ENCODE results near the gene IFI27.

Gene IFI27

GRCh38 chr14:94126800-94127199, 16.3 kb downstream of the IFI27 start:
- POLR2A ChIA-PET: no interaction called here
- CTCF ChIA-PET: no interaction called here
- TF ChIP-seq TARDBP (IDR thresholded peaks at IDR 0.05) (no peak), L3MBTL2 (conservative IDR thresholded peaks at IDR 0.05) (no peak)
- DNase-seq (ENCODE audit: extremely low spot score): no peak

GRCh38 chr14:94127330-94127729, 16.8 kb downstream of the IFI27 start:
- TF ChIP-seq SP1 (IDR thresholded peaks at IDR 0.05) (no peak), FOXA1 (IDR thresholded peaks at IDR 0.05) (no peak), TARDBP (IDR thresholded peaks at IDR 0.05) (no peak), CTBP1 (IDR thresholded peaks at IDR 0.05; ENCODE audit: borderline replicate concordance) (no peak), HDGF (IDR thresholded peaks at IDR 0.05; ENCODE audit: borderline replicate concordance) (no peak)
- ChIA-PET CTCF (interaction anchor here (0.8 to 1.1 kb wide), 2 partner anchors 15 to 53 kb away, joined by 3 read pairs; no protein-coding TSS in a partner anchor), POLR2A (no interaction called here)
- DNase-seq (ENCODE audit: extremely low spot score): no peak

GRCh38 chr14:94128216-94128839, 17.8 kb downstream of the IFI27 start:
- no peak for DNase-seq (ENCODE audit: extremely low spot score)
- ChIA-PET CTCF (interaction anchor here (0.6 to 1.1 kb wide), 7 partner anchors 8 to 92 kb away, joined by 3 to 5 read pairs (median 3); no protein-coding TSS in a partner anchor), POLR2A (interaction anchor here (0.9 to 1.7 kb wide), 3 partner anchors 17 to 49 kb away, joined by 3 to 9 read pairs (median 5); partner anchors contain the start of genes DDX24, IFI27 and IFI27L1)
- TF ChIP-seq L3MBTL2 (conservative IDR thresholded peaks at IDR 0.05) (no peak), LEF1 (IDR thresholded peaks at IDR 0.05; ENCODE audit: borderline replicate concordance) (no peak)

GRCh38 chr14:94129111-94129757, 18.7 kb downstream of the IFI27 start, which contains the start of gene IFI27L2:
IFI27L2 (minus strand) TSS chr14:94129604; CDS start chr14:94129564, 40 bp downstream.
- TF ChIP-seq ARNT (IDR thresholded peaks at IDR 0.05) (no peak), NFRKB (IDR thresholded peaks at IDR 0.05) (no peak), CTBP1 (IDR thresholded peaks at IDR 0.05; ENCODE audit: borderline replicate concordance) (no peak), FOXM1 (IDR thresholded peaks at IDR 0.05; ENCODE audit: borderline replicate concordance) (no peak), ZNF384 (IDR thresholded peaks at IDR 0.05) (no peak), BHLHE40 (IDR thresholded peaks at IDR 0.05; ENCODE audit: borderline replicate concordance) (no peak), SP1 (IDR thresholded peaks at IDR 0.05) (no peak), FOXK2 (IDR thresholded peaks at IDR 0.05) (no peak), ELF4 (IDR thresholded peaks at IDR 0.05) (no peak), FOXA1 (IDR thresholded peaks at IDR 0.05) (no peak), L3MBTL2 (conservative IDR thresholded peaks at IDR 0.05) (no peak), PKNOX1 (IDR thresholded peaks at IDR 0.05) (no peak), LEF1 (IDR thresholded peaks at IDR 0.05; ENCODE audit: borderline replicate concordance) (no peak), TARDBP (IDR thresholded peaks at IDR 0.05) (no peak)
- ChIA-PET POLR2A (interaction anchor here (0.9 to 1.7 kb wide), 3 partner anchors 18 to 50 kb away, joined by 3 to 9 read pairs (median 5); partner anchors contain the start of genes DDX24, IFI27 and IFI27L1), CTCF (interaction anchor here (0.6 to 1.3 kb wide), 6 partner anchors 7 to 92 kb away, joined by 3 to 5 read pairs (median 3); no protein-coding TSS in a partner anchor)

GRCh38 chr14:94129758-94130414, 19.4 kb downstream of the IFI27 start:
- POLR2A ChIA-PET: interaction anchor here (1.7 kb wide), 1 partner anchor 48 kb away, joined by 9 read pairs; the partner anchor contains the start of genes DDX24 and IFI27L1
- peak; percentile 53 for DNase-seq (ENCODE audit: extremely low spot score)
- no peak for TF ChIP-seq ARNT (IDR thresholded peaks at IDR 0.05)
- peak; percentile 44; the same call in 1 of the 2 replicates for TF ChIP-seq FOXK2 (IDR thresholded peaks at IDR 0.05)
- TF ChIP-seq PKNOX1 (IDR thresholded peaks at IDR 0.05): peak; percentile 41; the same call in 1 of the 2 replicates
- no peak for TF ChIP-seq NFRKB (IDR thresholded peaks at IDR 0.05)
- TF ChIP-seq BHLHE40 (IDR thresholded peaks at IDR 0.05; ENCODE audit: borderline replicate concordance): no peak
- TF ChIP-seq CTBP1 (IDR thresholded peaks at IDR 0.05; ENCODE audit: borderline replicate concordance): no peak
- no peak for TF ChIP-seq SUZ12 (IDR thresholded peaks at IDR 0.05)
- no peak for TF ChIP-seq TARDBP (IDR thresholded peaks at IDR 0.05)
- no peak for TF ChIP-seq FOXA1 (IDR thresholded peaks at IDR 0.05)
- no peak for TF ChIP-seq L3MBTL2 (conservative IDR thresholded peaks at IDR 0.05)
- no peak for TF ChIP-seq FOXM1 (IDR thresholded peaks at IDR 0.05; ENCODE audit: borderline replicate concordance)
- TF ChIP-seq HDGF (IDR thresholded peaks at IDR 0.05; ENCODE audit: borderline replicate concordance): no peak
- TF ChIP-seq ZNF384 (IDR thresholded peaks at IDR 0.05): peak; percentile 82
- no peak for TF ChIP-seq SP1 (IDR thresholded peaks at IDR 0.05)
- no peak for TF ChIP-seq ELF4 (IDR thresholded peaks at IDR 0.05)
- no peak for TF ChIP-seq LEF1 (IDR thresholded peaks at IDR 0.05; ENCODE audit: borderline replicate concordance)
- CTCF ChIA-PET: interaction anchor here (1.3 kb wide), 1 partner anchor 18 kb away, joined by 3 read pairs; no protein-coding TSS in a partner anchor

More at GRCh38 chr14:94129111-94129757, 18.7 kb downstream of the IFI27 start, which contains the start of gene IFI27L2:
- peak; percentile 77 for DNase-seq (ENCODE audit: extremely low spot score)

- POLR2A ChIA-PET: no interaction called here
- TF ChIP-seq ARNT (IDR thresholded peaks at IDR 0.05): no peak
- TF ChIP-seq PKNOX1 (IDR thresholded peaks at IDR 0.05): no peak
- no peak for TF ChIP-seq TARDBP (IDR thresholded peaks at IDR 0.05)
- no peak for TF ChIP-seq L3MBTL2 (conservative IDR thresholded peaks at IDR 0.05)
- TF ChIP-seq CTBP1 (IDR thresholded peaks at IDR 0.05; ENCODE audit: borderline replicate concordance): 0 out of 2 replicates have a peak, but pooled peaks have one; percentile 21
- CTCF ChIA-PET: interaction anchor here (0.6 to 1.7 kb wide), 17 partner anchors 9 to 550 kb away, joined by 3 to 7 read pairs (median 4); no protein-coding TSS in a partner anchor
- DNase-seq (ENCODE audit: extremely low spot score): peak; percentile 39
These were observed 21.9 kb downstream of the IFI27 start for GRCh38 chr14:94132285-94132887.
